ENCODE data around the gene AIM2. TPM values are rescaled to one million over a fixed set of nuclear protein-coding genes. Genes with fewer than 3 reads are reported as not detected.

AIM2 gene
- total RNA-seq, 4 donors from 2014 or later: not detected

- Histone ChIP-seq H3K4me1 (no peaks in the 10 kb centered on the region), H3K9me3 (no peaks in the 10 kb centered on the region), H3K36me3 (no peaks in the 10 kb centered on the region), H3K27ac (peak overlapping the region in 1 of 4 donors; percentile 44), H3K27me3 (no peaks in the 10 kb centered on the region), H3K4me3 (no peak overlapping the region)
- in situ Hi-C loops (cut with MboI; ENCODE audit: low sequenced_read_pairs in 4 of 4): loop anchor here in 1 of 4 donors (25.0 kb wide), 1 partner anchor 856 kb away; no protein-coding TSS in a partner anchor
- DNase-seq: no peak
- intact Hi-C loops (cut with DNase I; ENCODE audit: low total_unique reads): no loop called here
- TF ChIP-seq POLR2A (IDR thresholded peaks at IDR 0.05) (no peak), CTCF (IDR thresholded peaks at IDR 0.05 in 4 of 5, conservative IDR thresholded peaks at IDR 0.05 in 1 of 5) (no peak)
- ATAC-seq: no peak
Observed at GRCh38 chr1:159067699-159068621, 8.6 kb downstream of the AIM2 start.

GRCh38 chr1:159066108-159066507 is 10.5 kb downstream of the AIM2 start:
- intact Hi-C loops (cut with DNase I; ENCODE audit: low total_unique reads) (no loop called here), in situ Hi-C loops (cut with MboI; ENCODE audit: low sequenced_read_pairs in 4 of 4) (loop anchor here in 1 of 4 donors (25.0 kb wide), 1 partner anchor 854 kb away; no protein-coding TSS in a partner anchor)

GRCh38 chr1:159065106-159065505 is 11.5 kb downstream of the AIM2 start:
- ATAC-seq: no peak
- H3K9me3 ChIP-seq: no peaks in the 10 kb centered on the region
- in situ Hi-C loops (cut with MboI; ENCODE audit: low sequenced_read_pairs in 4 of 4): loop anchor here in 1 of 4 donors (25.0 kb wide), 1 partner anchor 853 kb away; no protein-coding TSS in a partner anchor
- H3K27ac ChIP-seq: no peak overlapping the region
- DNase-seq: no peak
- no peaks in the 10 kb centered on the region for H3K27me3 ChIP-seq
- H3K4me1 ChIP-seq: no peaks in the 10 kb centered on the region
- intact Hi-C loops (cut with DNase I; ENCODE audit: low total_unique reads): no loop called here
- no peaks in the 10 kb centered on the region for H3K36me3 ChIP-seq
- no peak overlapping the region for H3K4me3 ChIP-seq
- TF ChIP-seq POLR2A (IDR thresholded peaks at IDR 0.05) (no peak), CTCF (IDR thresholded peaks at IDR 0.05 in 4 of 5, conservative IDR thresholded peaks at IDR 0.05 in 1 of 5) (no peak)

More at GRCh38 chr1:159066108-159066507, 10.5 kb downstream of the AIM2 start:
- no peak overlapping the region for H3K27ac ChIP-seq
- no peaks in the 10 kb centered on the region for H3K27me3 ChIP-seq
- ATAC-seq (no peak), DNase-seq (no peak)
- H3K4me1 ChIP-seq: no peaks in the 10 kb centered on the region
- no peaks in the 10 kb centered on the region for H3K36me3 ChIP-seq
- H3K4me3 ChIP-seq: no peak overlapping the region
- TF ChIP-seq POLR2A (IDR thresholded peaks at IDR 0.05) (no peak), CTCF (IDR thresholded peaks at IDR 0.05 in 4 of 5, conservative IDR thresholded peaks at IDR 0.05 in 1 of 5) (no peak)
- H3K9me3 ChIP-seq: no peaks in the 10 kb centered on the region

GRCh38 chr1:159058751-159059150 is 17.8 kb downstream of the AIM2 start:
- ATAC-seq (no peak), DNase-seq (no peak)
- H3K4me1 ChIP-seq: no peaks in the 10 kb centered on the region
- H3K9me3 ChIP-seq: no peaks in the 10 kb centered on the region
- in situ Hi-C loops (cut with MboI; ENCODE audit: low sequenced_read_pairs in 4 of 4): loop anchor here in 1 of 4 donors (25.0 kb wide), 1 partner anchor 846 kb away; no protein-coding TSS in a partner anchor
- intact Hi-C loops (cut with DNase I; ENCODE audit: low total_unique reads): no loop called here
- TF ChIP-seq CTCF (IDR thresholded peaks at IDR 0.05 in 4 of 5, conservative IDR thresholded peaks at IDR 0.05 in 1 of 5) (no peak), POLR2A (IDR thresholded peaks at IDR 0.05) (no peak)
- H3K27me3 ChIP-seq: no peaks in the 10 kb centered on the region
- no peak overlapping the region for H3K27ac ChIP-seq
- no peak overlapping the region for H3K4me3 ChIP-seq
- no peaks in the 10 kb centered on the region for H3K36me3 ChIP-seq

Data from gastrocnemius medialis (tissue), 4 donors.